WTC11 (cell line): ENCODE data around the gene PXT1. TPM values are rescaled to one million over a fixed set of nuclear protein-coding genes. Genes with fewer than 3 reads are reported as not detected.

Experiments used
- ATAC-seq: fragments of 200-7000 bp; cut with Tn5 transposase; 2 replicates; pipeline ENCODE4 v1.10.0; 2021; ENCODE audit warnings: mild to moderate bottlenecking, moderate library complexity
- CTCF ChIA-PET: fragments of 300-600 bp; sonication (Branson Sonifier 250); formaldehyde crosslinking; loops from one replicate; lab custom pipeline; 2021; ENCODE audit warnings: antibody characterized with exemption; lab: Charles Lee
- POLR2A ChIA-PET: fragments of 350-600 bp; sonication (Branson Sonifier 250); formaldehyde crosslinking; loops from one replicate; lab custom pipeline; 2021; ENCODE audit warnings: antibody characterized with exemption; lab: Charles Lee
- DNase-seq: peaks from one replicate; pipeline ENCODE4 v3.0.0; 2021; ENCODE audit warnings: low spot score
- H3K27ac Mint-ChIP-seq: 2 replicates; pipeline ENCODE4 v1.8.0; 2021; ENCODE audit warnings: mixed read lengths
- H3K27me3 Mint-ChIP-seq: 2 replicates; pipeline ENCODE4 v1.8.0; 2021; ENCODE audit warnings: low read depth, mild to moderate bottlenecking, moderate library complexity, mixed read lengths
- H3K36me3 Mint-ChIP-seq: 2 replicates; pipeline ENCODE4 v1.8.0; 2021; ENCODE audit warnings: mixed read lengths
- H3K4me1 Mint-ChIP-seq: 2 replicates; pipeline ENCODE4 v1.8.0; 2022; ENCODE audit warnings: mixed read lengths
- H3K4me3 Mint-ChIP-seq: 2 replicates; pipeline ENCODE4 v1.8.0; 2021; ENCODE audit warnings: mild to moderate bottlenecking, moderate library complexity, mixed read lengths
- H3K9me3 Mint-ChIP-seq: 2 replicates; pipeline ENCODE4 v1.8.0; 2021; ENCODE audit warnings: mixed read lengths
- ETV6 ChIP-seq: sonication (generic); formaldehyde crosslinking; IDR thresholded peaks from 2 replicates; pipeline ENCODE4 v1.8.1; 2022; ENCODE audit warnings: mild to moderate bottlenecking, missing genetic modification reagents
- FOXJ3 ChIP-seq: sonication (generic); formaldehyde crosslinking; IDR thresholded peaks from 2 replicates; pipeline ENCODE4 v1.9.0; 2021; ENCODE audit warnings: missing genetic modification reagents, mild to moderate bottlenecking, borderline replicate concordance
- GRHL2 ChIP-seq: fragments of 250-450 bp; sonication (Bioruptor Pico); IDR thresholded peaks from 2 replicates; pipeline ENCODE4 v1.8.0; 2022; ENCODE audit warnings: mild to moderate bottlenecking, moderate library complexity; ENCODE audit not compliant: insufficient replicate concordance, severe bottlenecking
- JAZF1 ChIP-seq: fragments of 250-450 bp; sonication (Bioruptor Pico); IDR thresholded peaks from 2 replicates; pipeline ENCODE4 v1.9.0; 2021; ENCODE audit warnings: moderate library complexity, mild to moderate bottlenecking, inconsistent platforms
- NR3C1 ChIP-seq: sonication (generic); formaldehyde crosslinking; conservative IDR thresholded peaks from 2 replicates; pipeline ENCODE4 v1.8.1; 2023; ENCODE audit warnings: low read depth, mild to moderate bottlenecking, missing genetic modification reagents
- RORB ChIP-seq: fragments of 250-450 bp; sonication (Bioruptor Pico); IDR thresholded peaks from 2 replicates; pipeline ENCODE4 v1.9.0; 2021; ENCODE audit warnings: mild to moderate bottlenecking
- SMAD3 ChIP-seq: sonication (generic); formaldehyde crosslinking; IDR thresholded peaks from 2 replicates; pipeline ENCODE4 v1.8.0; 2022; ENCODE audit warnings: missing genetic modification reagents, mild to moderate bottlenecking, borderline replicate concordance
- SMAD4 ChIP-seq: sonication (generic); formaldehyde crosslinking; IDR thresholded peaks from 2 replicates; pipeline ENCODE4 v1.8.0; 2022; ENCODE audit warnings: mild to moderate bottlenecking, missing genetic modification reagents
- SP1 ChIP-seq: sonication (generic); formaldehyde crosslinking; conservative IDR thresholded peaks from 2 replicates; pipeline ENCODE4 v1.8.1; 2022; ENCODE audit warnings: missing genetic modification reagents
- TEAD4 ChIP-seq: sonication (generic); formaldehyde crosslinking; IDR thresholded peaks from 2 replicates; pipeline ENCODE4 v1.8.0; 2022; ENCODE audit warnings: mild to moderate bottlenecking, missing genetic modification reagents
- ZBTB21 ChIP-seq: sonication (generic); formaldehyde crosslinking; IDR thresholded peaks from 2 replicates; pipeline ENCODE4 v1.8.1; 2023; ENCODE audit warnings: mild to moderate bottlenecking, missing genetic modification reagents, borderline replicate concordance
- ZNF121 ChIP-seq: sonication (generic); formaldehyde crosslinking; IDR thresholded peaks from 2 replicates; pipeline ENCODE4 v1.8.0; 2023; ENCODE audit warnings: missing genetic modification reagents
- ZNF219 ChIP-seq: sonication (generic); formaldehyde crosslinking; IDR thresholded peaks from 2 replicates; pipeline ENCODE4 v1.8.0; 2023; ENCODE audit warnings: missing genetic modification reagents, mild to moderate bottlenecking, borderline replicate concordance
- ZNF232 ChIP-seq: sonication (generic); formaldehyde crosslinking; IDR thresholded peaks from 2 replicates; pipeline ENCODE4 v1.8.0; 2022; ENCODE audit warnings: mild to moderate bottlenecking, missing genetic modification reagents
- total RNA-seq: library from RNA; stranded (reverse); gene quantifications from 3 replicates; pipeline ENCODE4 v1.2.3, GENCODE V29; 2021
- TF ChIP-seq, protein P1 (sequence below): fragments of 250-450 bp; sonication (Bioruptor Pico); IDR thresholded peaks from 2 replicates; pipeline ENCODE4 v1.9.0; 2021; ENCODE audit warnings: mild to moderate bottlenecking
- TF ChIP-seq, protein P2 (sequence below): fragments of 250-450 bp; sonication (Bioruptor Pico); IDR thresholded peaks from 2 replicates; pipeline ENCODE4 v1.9.0; 2021; ENCODE audit warnings: mild to moderate bottlenecking
- TF ChIP-seq, protein P3 (sequence below): sonication (generic); formaldehyde crosslinking; IDR thresholded peaks from 2 replicates; pipeline ENCODE4 v1.8.1; 2023; ENCODE audit warnings: mild to moderate bottlenecking, missing genetic modification reagents
- TF ChIP-seq, protein P4 (sequence below): sonication (generic); formaldehyde crosslinking; IDR thresholded peaks from 2 replicates; pipeline ENCODE4 v1.8.1; 2023; ENCODE audit warnings: mild to moderate bottlenecking, missing genetic modification reagents
- TF ChIP-seq, protein P5 (sequence below): sonication (generic); formaldehyde crosslinking; IDR thresholded peaks from 2 replicates; pipeline ENCODE4 v1.8.0; 2022; ENCODE audit warnings: mild to moderate bottlenecking, missing genetic modification reagents
- TF ChIP-seq, protein P6 (sequence below): fragments of 250-450 bp; sonication (Bioruptor Pico); IDR thresholded peaks from 2 replicates; pipeline ENCODE4 v1.9.0; 2021; ENCODE audit warnings: moderate library complexity, mild to moderate bottlenecking, inconsistent platforms, borderline replicate concordance
- TF ChIP-seq, protein P7 (sequence below): fragments of 250-450 bp; sonication (Bioruptor Pico); IDR thresholded peaks from 2 replicates; pipeline ENCODE4 v2.1.2; 2022; ENCODE audit warnings: mild to moderate bottlenecking, moderate library complexity
- TF ChIP-seq, protein P8 (sequence below): sonication (generic); formaldehyde crosslinking; IDR thresholded peaks from 2 replicates; pipeline ENCODE4 v1.8.0; 2022; ENCODE audit warnings: mild to moderate bottlenecking, missing genetic modification reagents

The PXT1 gene
- total RNA-seq, 1 experiment from 2014 or later, result 0.15 TPM

DNA sequence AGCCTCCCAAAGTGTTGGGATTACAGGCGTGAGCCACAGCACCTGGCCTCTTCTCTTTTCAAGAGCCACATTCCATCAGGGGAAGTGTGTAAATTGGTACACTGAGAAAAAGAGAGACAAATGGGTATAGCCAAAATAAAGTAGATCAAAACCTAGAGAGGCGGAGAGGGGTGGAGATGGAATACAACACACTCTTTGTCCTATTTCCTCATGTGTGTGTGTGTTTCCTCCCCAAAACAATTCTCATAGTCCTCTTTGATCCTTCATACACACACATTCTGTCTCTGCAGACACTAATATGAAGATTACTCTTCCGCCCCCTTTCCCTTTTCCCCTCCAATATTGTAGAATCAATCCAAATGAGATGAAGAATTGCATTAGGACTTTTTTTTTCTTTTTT, 16.0 kb downstream of the PXT1 start:
- H3K4me3 Mint-ChIP-seq, result no peak overlapping the region
- POLR2A ChIA-PET, result no interaction called here
- H3K27me3 Mint-ChIP-seq, result peaks cover 3% of the 10 kb centered on the region; the same call in 1 of the 2 replicates

DNA sequence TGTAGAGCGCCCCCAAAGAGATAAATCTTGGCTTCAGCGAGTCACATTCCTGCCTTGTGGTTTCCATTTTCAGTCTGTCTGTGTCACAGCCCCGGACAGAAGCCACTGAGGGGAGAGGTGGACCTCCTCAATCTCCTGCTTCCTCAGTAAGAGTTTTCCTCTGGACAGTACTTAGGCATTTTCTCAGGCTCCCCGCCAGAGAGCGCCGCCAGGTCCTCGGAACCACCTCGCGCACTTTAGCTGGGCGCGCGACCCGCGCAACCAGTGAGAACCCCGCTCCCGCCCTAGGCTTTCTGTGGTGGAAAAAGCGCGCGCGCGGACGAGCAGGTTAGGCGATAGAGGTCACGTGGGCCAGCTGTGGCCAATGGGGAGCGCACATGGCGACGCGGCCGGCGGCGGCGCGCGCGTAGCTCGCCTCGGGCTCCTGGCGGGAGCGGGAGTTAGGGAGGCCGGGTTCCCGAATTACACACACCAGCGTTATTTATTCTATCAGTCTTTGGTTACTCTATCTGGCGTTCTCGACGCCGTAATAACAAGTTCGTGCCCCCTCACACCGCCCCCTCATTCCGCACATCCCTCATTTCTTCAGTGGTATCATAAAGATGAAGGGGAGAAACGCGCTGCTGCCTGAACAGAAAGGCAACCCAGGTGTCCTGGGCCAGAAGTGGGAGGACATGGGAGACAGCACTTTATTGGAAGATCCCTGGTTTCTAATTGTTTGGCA, 19.4 kb downstream of the PXT1 start:
- ATAC-seq, result peak; percentile 98
- ChIA-PET POLR2A (interaction anchor here (0.6 kb wide), 1 partner anchor 177 kb away, joined by 7 read pairs; no protein-coding TSS in a partner anchor), CTCF (interaction anchor here (0.6 to 1.6 kb wide), 15 partner anchors 18 to 232 kb away, joined by 3 to 7 read pairs (median 4); partner anchors contain the start of genes ETV7 and KCTD20)
- Mint-ChIP-seq H3K4me1 (peaks cover 15% of the 10 kb centered on the region), H3K36me3 (no peaks in the 10 kb centered on the region), H3K9me3 (no peaks in the 10 kb centered on the region), H3K27ac (peak overlapping the region; percentile 84), H3K27me3 (peaks cover 3% of the 10 kb centered on the region; the same call in 1 of the 2 replicates), H3K4me3 (peak overlapping the region; percentile 82)
- DNase-seq, result peak; percentile 97
- TF ChIP-seq, protein P1, sequence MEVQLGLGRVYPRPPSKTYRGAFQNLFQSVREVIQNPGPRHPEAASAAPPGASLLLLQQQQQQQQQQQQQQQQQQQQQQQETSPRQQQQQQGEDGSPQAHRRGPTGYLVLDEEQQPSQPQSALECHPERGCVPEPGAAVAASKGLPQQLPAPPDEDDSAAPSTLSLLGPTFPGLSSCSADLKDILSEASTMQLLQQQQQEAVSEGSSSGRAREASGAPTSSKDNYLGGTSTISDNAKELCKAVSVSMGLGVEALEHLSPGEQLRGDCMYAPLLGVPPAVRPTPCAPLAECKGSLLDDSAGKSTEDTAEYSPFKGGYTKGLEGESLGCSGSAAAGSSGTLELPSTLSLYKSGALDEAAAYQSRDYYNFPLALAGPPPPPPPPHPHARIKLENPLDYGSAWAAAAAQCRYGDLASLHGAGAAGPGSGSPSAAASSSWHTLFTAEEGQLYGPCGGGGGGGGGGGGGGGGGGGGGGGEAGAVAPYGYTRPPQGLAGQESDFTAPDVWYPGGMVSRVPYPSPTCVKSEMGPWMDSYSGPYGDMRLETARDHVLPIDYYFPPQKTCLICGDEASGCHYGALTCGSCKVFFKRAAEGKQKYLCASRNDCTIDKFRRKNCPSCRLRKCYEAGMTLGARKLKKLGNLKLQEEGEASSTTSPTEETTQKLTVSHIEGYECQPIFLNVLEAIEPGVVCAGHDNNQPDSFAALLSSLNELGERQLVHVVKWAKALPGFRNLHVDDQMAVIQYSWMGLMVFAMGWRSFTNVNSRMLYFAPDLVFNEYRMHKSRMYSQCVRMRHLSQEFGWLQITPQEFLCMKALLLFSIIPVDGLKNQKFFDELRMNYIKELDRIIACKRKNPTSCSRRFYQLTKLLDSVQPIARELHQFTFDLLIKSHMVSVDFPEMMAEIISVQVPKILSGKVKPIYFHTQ (CRISPR knock-in tag), result no peak
- TF ChIP-seq, protein P2, sequence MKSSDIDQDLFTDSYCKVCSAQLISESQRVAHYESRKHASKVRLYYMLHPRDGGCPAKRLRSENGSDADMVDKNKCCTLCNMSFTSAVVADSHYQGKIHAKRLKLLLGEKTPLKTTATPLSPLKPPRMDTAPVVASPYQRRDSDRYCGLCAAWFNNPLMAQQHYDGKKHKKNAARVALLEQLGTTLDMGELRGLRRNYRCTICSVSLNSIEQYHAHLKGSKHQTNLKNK, result no peak
- TF ChIP-seq, protein P3, sequence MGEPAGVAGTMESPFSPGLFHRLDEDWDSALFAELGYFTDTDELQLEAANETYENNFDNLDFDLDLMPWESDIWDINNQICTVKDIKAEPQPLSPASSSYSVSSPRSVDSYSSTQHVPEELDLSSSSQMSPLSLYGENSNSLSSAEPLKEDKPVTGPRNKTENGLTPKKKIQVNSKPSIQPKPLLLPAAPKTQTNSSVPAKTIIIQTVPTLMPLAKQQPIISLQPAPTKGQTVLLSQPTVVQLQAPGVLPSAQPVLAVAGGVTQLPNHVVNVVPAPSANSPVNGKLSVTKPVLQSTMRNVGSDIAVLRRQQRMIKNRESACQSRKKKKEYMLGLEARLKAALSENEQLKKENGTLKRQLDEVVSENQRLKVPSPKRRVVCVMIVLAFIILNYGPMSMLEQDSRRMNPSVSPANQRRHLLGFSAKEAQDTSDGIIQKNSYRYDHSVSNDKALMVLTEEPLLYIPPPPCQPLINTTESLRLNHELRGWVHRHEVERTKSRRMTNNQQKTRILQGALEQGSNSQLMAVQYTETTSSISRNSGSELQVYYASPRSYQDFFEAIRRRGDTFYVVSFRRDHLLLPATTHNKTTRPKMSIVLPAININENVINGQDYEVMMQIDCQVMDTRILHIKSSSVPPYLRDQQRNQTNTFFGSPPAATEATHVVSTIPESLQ (CRISPR knock-in tag), result no peak
- 0 out of 2 replicates have a peak, but pooled peaks have one; percentile 60 for TF ChIP-seq ZNF232 (CRISPR knock-in tag)

More for the DNA sequence above, 16.0 kb downstream of the PXT1 start:
- CTCF ChIA-PET, result no interaction called here
- TF ChIP-seq ZNF219 (CRISPR knock-in tag) (no peak), ZNF232 (CRISPR knock-in tag) (no peak), FOXJ3 (CRISPR knock-in tag) (no peak), TEAD4 (CRISPR knock-in tag) (no peak), RORB (CRISPR knock-in tag) (no peak), ZNF121 (CRISPR knock-in tag) (no peak), GRHL2 (CRISPR knock-in tag) (no peak), SMAD3 (no peak), SMAD4 (CRISPR knock-in tag) (no peak), JAZF1 (CRISPR knock-in tag) (no peak), ZBTB21 (CRISPR knock-in tag) (no peak), NR3C1 (CRISPR knock-in tag) (no peak), SP1 (CRISPR knock-in tag) (no peak), ETV6 (CRISPR knock-in tag) (no peak)
- TF ChIP-seq, protein P4, sequence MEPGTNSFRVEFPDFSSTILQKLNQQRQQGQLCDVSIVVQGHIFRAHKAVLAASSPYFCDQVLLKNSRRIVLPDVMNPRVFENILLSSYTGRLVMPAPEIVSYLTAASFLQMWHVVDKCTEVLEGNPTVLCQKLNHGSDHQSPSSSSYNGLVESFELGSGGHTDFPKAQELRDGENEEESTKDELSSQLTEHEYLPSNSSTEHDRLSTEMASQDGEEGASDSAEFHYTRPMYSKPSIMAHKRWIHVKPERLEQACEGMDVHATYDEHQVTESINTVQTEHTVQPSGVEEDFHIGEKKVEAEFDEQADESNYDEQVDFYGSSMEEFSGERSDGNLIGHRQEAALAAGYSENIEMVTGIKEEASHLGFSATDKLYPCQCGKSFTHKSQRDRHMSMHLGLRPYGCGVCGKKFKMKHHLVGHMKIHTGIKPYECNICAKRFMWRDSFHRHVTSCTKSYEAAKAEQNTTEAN (CRISPR knock-in tag), result no peak
- TF ChIP-seq, protein P5, sequence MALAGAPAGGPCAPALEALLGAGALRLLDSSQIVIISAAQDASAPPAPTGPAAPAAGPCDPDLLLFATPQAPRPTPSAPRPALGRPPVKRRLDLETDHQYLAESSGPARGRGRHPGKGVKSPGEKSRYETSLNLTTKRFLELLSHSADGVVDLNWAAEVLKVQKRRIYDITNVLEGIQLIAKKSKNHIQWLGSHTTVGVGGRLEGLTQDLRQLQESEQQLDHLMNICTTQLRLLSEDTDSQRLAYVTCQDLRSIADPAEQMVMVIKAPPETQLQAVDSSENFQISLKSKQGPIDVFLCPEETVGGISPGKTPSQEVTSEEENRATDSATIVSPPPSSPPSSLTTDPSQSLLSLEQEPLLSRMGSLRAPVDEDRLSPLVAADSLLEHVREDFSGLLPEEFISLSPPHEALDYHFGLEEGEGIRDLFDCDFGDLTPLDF (CRISPR knock-in tag), result no peak
- TF ChIP-seq, protein P6, sequence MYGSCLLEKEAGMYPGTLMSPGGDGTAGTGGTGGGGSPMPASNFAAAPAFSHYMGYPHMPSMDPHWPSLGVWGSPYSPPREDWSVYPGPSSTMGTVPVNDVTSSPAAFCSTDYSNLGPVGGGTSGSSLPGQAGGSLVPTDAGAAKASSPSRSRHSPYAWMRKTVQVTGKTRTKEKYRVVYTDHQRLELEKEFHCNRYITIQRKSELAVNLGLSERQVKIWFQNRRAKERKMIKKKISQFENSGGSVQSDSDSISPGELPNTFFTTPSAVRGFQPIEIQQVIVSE (CRISPR knock-in tag), result no peak
- TF ChIP-seq, protein P7, sequence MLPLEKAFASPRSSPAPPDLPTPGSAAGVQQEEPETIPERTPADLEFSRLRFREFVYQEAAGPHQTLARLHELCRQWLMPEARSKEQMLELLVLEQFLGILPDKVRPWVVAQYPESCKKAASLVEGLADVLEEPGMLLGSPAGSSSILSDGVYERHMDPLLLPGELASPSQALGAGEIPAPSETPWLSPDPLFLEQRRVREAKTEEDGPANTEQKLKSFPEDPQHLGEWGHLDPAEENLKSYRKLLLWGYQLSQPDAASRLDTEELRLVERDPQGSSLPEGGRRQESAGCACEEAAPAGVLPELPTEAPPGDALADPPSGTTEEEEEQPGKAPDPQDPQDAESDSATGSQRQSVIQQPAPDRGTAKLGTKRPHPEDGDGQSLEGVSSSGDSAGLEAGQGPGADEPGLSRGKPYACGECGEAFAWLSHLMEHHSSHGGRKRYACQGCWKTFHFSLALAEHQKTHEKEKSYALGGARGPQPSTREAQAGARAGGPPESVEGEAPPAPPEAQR (CRISPR knock-in tag), result no peak
- TF ChIP-seq, protein P1 (CRISPR knock-in tag), result no peak
- TF ChIP-seq, protein P8, sequence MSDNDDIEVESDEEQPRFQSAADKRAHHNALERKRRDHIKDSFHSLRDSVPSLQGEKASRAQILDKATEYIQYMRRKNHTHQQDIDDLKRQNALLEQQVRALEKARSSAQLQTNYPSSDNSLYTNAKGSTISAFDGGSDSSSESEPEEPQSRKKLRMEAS (CRISPR knock-in tag), result no peak
- Mint-ChIP-seq H3K9me3 (no peaks in the 10 kb centered on the region), H3K27ac (no peak overlapping the region), H3K4me1 (peaks cover 15% of the 10 kb centered on the region), H3K36me3 (no peaks in the 10 kb centered on the region)
- no peak for DNase-seq
- no peak for ATAC-seq
